ENCODE measurements around the gene ZNF124. TPM values are rescaled to one million over a fixed set of nuclear protein-coding genes. Genes with fewer than 3 reads are reported as not detected.
"Not testable (repeated sequence)": the region's sequence is repeated elsewhere in the genome, so short reads cannot be mapped to it uniquely, and the experiment has no call there.

The ZNF124 gene
- total RNA-seq, 2 experiments from 2014 or later, result 10.6 to 11.8 TPM

DNA sequence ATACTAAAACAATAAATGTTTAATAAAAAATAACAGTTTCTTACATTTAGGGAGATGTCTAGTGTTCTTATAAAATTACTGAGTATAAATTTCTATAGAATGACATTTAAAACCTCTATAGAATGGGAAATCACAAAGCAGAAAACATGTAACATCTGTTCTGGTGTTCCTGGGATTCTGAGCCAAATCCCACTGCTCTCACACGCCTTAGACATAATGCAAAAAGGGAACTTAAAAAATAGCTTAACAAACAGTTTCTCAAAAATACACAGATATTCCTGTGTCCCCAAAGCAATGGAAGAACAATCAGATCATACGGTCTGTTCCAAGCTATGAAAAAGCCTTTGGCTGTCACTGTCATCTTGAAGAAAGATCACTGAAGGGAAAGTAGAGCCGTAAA lies 27.0 kb upstream of the ZNF124 start:
- Mint-ChIP-seq H3K4me3 (no peak overlapping the region), H3K9me3 (peaks cover 50% of the 10 kb centered on the region), H3K27me3 (ENCODE audit: low read depth) (no peaks in the 10 kb centered on the region), H3K27ac (no peak overlapping the region), H3K4me1 (ENCODE audit: low read depth) (no peaks in the 10 kb centered on the region), H3K36me3 (ENCODE audit: low read depth) (peaks cover 93% of the 10 kb centered on the region)
- no peak for DNase-seq
- intact Hi-C loops (cut with micrococcal nuclease), result no loop called here
- CTCF ChIA-PET, result interaction anchor here (0.6 kb wide), 1 partner anchor 1386 kb away, joined by 3 read pairs; no protein-coding TSS in a partner anchor

DNA sequence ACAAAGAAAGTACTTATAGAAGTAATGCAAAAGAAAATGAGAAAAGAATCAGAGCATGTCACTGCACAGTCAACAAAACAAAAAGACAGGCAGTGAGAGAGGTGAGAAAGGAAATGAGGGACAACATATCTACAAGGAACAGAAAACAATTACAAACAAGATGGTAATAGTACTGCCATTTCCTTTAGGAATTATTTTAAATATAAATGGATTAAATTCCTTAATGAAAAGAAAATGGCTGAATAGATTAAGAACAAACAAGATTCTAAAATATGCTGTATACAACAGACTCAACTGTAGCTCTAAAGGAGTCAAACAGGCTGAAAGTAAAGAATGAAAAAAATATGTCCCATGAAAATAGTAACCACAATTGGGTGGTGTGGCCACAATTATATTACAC lies 22.1 kb upstream of the ZNF124 start:
- Mint-ChIP-seq H3K27ac (no peak overlapping the region), H3K27me3 (ENCODE audit: low read depth) (no peaks in the 10 kb centered on the region), H3K4me3 (no peak overlapping the region), H3K36me3 (ENCODE audit: low read depth) (peaks cover 85% of the 10 kb centered on the region), H3K4me1 (ENCODE audit: low read depth) (no peaks in the 10 kb centered on the region), H3K9me3 (peaks cover 53% of the 10 kb centered on the region)
- intact Hi-C loops (cut with micrococcal nuclease), result no loop called here
- CTCF ChIA-PET, result no interaction called here
- DNase-seq, result no peak

DNA sequence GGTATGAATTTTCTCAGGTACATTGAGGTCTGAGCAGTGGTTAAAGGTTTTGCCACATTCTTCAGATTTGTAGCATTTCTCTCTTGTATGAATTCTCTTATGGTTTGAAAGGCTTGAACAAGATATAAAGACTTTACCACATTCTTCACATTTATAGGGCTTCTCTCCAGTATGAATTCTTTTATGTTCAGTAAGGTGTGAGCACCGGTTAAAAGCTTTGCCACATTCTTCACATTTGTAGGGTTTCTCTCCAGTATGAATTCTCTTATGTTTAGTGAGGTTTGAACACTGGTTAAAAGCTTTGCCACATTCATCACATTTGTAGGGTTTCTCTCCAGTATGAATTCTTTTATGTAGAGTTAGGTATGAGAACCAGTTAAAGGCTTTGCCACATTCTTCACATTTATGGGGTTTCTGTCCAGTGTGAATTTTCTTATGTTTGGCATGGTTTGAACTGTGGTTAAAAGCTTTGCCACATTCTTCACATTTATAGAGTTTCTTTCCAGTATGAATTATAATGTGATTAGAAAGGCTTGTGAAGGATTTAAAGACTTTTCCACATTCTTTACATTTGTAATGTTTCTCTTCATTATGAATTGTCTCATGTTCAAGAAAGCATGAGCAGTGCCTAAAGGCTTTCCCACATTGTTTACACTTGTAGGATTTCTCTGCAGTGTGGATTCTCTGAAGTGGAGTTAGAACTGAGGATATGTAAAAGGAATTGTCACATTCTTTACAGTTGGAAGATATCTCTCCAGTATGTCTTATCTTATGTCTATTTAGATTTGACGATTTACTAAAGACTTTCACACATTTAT lies 18.4 kb upstream of the ZNF124 start:
- Mint-ChIP-seq H3K9me3 (peaks cover 47% of the 10 kb centered on the region), H3K27me3 (ENCODE audit: low read depth) (no peaks in the 10 kb centered on the region), H3K4me1 (ENCODE audit: low read depth) (peaks cover 1% of the 10 kb centered on the region), H3K27ac (no peak overlapping the region), H3K36me3 (ENCODE audit: low read depth) (peaks cover 67% of the 10 kb centered on the region), H3K4me3 (no peak overlapping the region)
- CTCF ChIA-PET, result no interaction called here
- intact Hi-C loops (cut with micrococcal nuclease), result no loop called here
- DNase-seq, result no peak

DNA sequence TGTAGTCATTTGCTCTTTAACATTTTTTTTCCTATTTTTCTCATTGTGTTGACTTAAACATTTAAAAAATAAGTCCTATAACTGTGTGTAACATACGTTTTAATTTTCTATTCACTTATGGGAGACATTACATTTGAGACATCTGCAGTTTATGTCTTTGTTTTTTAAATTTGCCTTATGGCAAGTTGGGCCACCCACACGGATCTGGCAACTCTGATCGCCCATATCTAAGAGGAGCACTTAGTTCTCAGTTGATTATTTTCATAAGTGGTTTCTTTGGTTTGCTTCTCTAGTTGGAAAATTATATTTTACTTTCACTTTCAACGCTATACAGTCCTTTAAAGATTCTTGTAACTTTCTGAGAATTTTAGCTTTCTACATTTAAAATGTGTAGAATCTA lies 13.8 kb upstream of the ZNF124 start:
- H3K27ac Mint-ChIP-seq, result no peak overlapping the region
- peaks cover 1% of the 10 kb centered on the region for H3K4me1 Mint-ChIP-seq (ENCODE audit: low read depth)
- H3K27me3 Mint-ChIP-seq (ENCODE audit: low read depth), result no peaks in the 10 kb centered on the region
- peaks cover 36% of the 10 kb centered on the region for H3K9me3 Mint-ChIP-seq
- intact Hi-C loops (cut with micrococcal nuclease), result no loop called here
- DNase-seq, result no peak
- CTCF ChIA-PET, result no interaction called here
- peaks cover 33% of the 10 kb centered on the region for H3K36me3 Mint-ChIP-seq (ENCODE audit: low read depth)
- no peak overlapping the region for H3K4me3 Mint-ChIP-seq

DNA sequence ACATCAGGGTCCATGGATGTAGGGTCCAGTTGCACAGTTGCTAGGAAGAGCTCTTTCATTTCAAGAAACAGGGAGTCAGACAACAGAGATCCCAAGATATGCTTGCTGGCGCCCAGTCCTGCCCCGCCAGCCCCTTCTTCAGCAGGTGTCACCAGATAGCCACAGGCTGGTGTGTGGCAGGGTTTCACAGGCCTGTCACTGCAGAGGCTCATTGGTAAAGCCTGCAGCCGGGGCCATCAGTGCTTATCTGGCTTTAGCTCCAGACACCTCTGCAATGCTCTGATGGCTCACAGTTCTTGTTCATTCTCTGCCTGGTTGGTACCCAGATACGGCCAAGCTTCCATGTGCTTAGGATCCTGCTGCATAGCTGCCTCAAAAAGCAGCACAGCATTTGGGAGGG lies 12.4 kb upstream of the ZNF124 start:
- H3K9me3 Mint-ChIP-seq, result peaks cover 33% of the 10 kb centered on the region
- CTCF ChIA-PET, result no interaction called here
- intact Hi-C loops (cut with micrococcal nuclease), result no loop called here
- DNase-seq, result no peak
- H3K36me3 Mint-ChIP-seq (ENCODE audit: low read depth), result peaks cover 22% of the 10 kb centered on the region
- no peak overlapping the region for H3K27ac Mint-ChIP-seq
- peaks cover 1% of the 10 kb centered on the region for H3K4me1 Mint-ChIP-seq (ENCODE audit: low read depth)
- no peak overlapping the region for H3K4me3 Mint-ChIP-seq
- H3K27me3 Mint-ChIP-seq (ENCODE audit: low read depth), result no peaks in the 10 kb centered on the region

DNA sequence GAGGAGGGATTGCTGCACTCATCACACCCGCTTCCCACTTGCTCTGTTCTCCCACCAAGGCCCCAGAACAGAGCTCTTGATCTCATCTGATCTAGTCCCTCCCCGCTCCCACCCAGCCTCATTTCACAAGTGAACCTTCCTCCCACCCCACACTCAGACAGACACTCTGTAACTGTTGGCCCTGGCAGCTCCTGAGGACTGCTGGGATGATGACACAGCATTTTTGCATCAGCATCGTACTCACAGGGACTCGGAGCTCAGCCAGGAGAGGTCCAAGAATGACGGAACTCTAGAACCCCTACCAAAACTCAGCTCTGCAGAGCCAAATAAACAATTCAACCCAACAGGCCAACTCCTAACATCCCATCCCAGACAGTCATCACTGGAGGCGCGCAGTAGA lies 11.2 kb upstream of the ZNF124 start:
- intact Hi-C loops (cut with micrococcal nuclease), result no loop called here
- Mint-ChIP-seq H3K9me3 (peaks cover 30% of the 10 kb centered on the region), H3K36me3 (ENCODE audit: low read depth) (peaks cover 18% of the 10 kb centered on the region)

DNA sequence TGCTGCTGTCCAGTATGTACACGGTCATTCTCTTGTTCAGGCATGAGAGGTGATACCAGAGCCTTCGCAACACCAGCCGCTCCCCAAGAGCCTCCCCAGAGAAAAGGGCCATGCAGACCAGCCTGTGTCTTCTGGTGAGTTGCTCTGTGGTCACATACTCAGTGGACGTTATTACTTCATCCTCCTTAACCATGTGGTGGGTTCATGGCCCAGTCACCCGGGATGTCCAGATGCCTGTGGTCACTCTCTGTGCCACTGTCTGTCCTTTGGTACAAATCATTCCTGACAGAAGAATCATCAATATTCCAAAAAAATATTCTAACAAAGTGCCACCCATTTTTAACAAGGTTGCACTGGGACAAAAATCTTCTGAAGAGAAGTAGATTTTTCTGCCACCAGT lies 8.8 kb upstream of the ZNF124 start:
- H3K27ac Mint-ChIP-seq, result no peak overlapping the region
- H3K9me3 Mint-ChIP-seq, result peaks cover 22% of the 10 kb centered on the region
- peaks cover 8% of the 10 kb centered on the region for H3K36me3 Mint-ChIP-seq (ENCODE audit: low read depth)
- peaks cover under 1% of the 10 kb centered on the region for H3K4me1 Mint-ChIP-seq (ENCODE audit: low read depth)
- CTCF ChIA-PET, result no interaction called here
- intact Hi-C loops (cut with micrococcal nuclease), result no loop called here
- no peak overlapping the region for H3K4me3 Mint-ChIP-seq
- no peaks in the 10 kb centered on the region for H3K27me3 Mint-ChIP-seq (ENCODE audit: low read depth)
- DNase-seq, result no peak

More for the DNA sequence above, 11.2 kb upstream of the ZNF124 start:
- H3K27ac Mint-ChIP-seq, result no peak overlapping the region
- no peak for DNase-seq
- peaks cover 1% of the 10 kb centered on the region for H3K4me1 Mint-ChIP-seq (ENCODE audit: low read depth)
- CTCF ChIA-PET, result interaction anchor here (0.7 kb wide), 1 partner anchor 9 kb away, joined by 3 read pairs; no protein-coding TSS in a partner anchor
- H3K27me3 Mint-ChIP-seq (ENCODE audit: low read depth), result no peaks in the 10 kb centered on the region
- H3K4me3 Mint-ChIP-seq, result no peak overlapping the region

DNA sequence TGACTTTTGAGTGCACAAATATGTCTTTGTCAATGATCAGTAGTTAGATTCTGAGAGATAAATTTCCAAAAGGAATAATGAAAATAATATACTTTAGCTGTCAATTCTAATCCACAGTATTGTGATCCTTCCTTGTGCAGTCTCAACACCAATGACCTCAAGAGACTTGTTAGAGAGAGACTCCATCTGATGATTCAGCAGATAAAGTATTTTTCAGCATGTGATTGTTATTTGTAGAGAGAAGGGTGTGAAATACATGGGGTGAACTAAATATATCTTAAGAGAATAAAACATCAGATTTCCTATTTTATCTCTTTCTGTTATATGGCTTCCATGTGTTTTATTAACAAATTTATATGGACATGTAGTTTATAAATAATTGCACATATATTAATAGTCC lies 5.9 kb upstream of the ZNF124 start:
- Mint-ChIP-seq H3K27me3 (ENCODE audit: low read depth) (no peaks in the 10 kb centered on the region), H3K4me3 (no peak overlapping the region), H3K36me3 (ENCODE audit: low read depth) (peaks cover 2% of the 10 kb centered on the region), H3K9me3 (peaks cover 7% of the 10 kb centered on the region), H3K27ac (no peak overlapping the region), H3K4me1 (ENCODE audit: low read depth) (no peaks in the 10 kb centered on the region)
- CTCF ChIA-PET, result no interaction called here
- DNase-seq, result no peak
- intact Hi-C loops (cut with micrococcal nuclease), result no loop called here

DNA sequence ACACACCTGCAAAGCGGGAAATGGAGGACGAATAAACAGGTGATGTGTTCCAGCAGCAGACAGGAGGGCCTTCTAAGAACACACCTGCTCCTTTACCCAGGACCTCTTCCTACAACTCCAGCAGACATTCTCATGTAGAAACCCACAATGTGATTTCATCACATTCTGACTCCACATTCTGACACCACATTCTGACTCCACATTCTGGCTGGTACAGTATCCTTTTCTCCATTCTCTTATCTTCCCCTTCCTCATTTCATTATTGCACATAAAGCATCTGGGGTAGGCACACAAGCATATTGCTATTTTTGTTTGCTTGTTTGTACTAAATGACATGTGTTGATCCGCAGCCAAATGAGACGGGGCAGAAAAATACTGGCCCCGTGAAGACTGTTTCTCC lies 3.6 kb upstream of the ZNF124 start:
- no peak overlapping the region for H3K27ac Mint-ChIP-seq
- no peaks in the 10 kb centered on the region for H3K27me3 Mint-ChIP-seq (ENCODE audit: low read depth)
- intact Hi-C loops (cut with micrococcal nuclease), result no loop called here
- H3K9me3 Mint-ChIP-seq, result peaks cover 5% of the 10 kb centered on the region
- no peak overlapping the region for H3K4me3 Mint-ChIP-seq
- peaks cover 1% of the 10 kb centered on the region for H3K36me3 Mint-ChIP-seq (ENCODE audit: low read depth)
- peaks cover 4% of the 10 kb centered on the region for H3K4me1 Mint-ChIP-seq (ENCODE audit: low read depth)
- DNase-seq, result no peak
- CTCF ChIA-PET, result no interaction called here

DNA sequence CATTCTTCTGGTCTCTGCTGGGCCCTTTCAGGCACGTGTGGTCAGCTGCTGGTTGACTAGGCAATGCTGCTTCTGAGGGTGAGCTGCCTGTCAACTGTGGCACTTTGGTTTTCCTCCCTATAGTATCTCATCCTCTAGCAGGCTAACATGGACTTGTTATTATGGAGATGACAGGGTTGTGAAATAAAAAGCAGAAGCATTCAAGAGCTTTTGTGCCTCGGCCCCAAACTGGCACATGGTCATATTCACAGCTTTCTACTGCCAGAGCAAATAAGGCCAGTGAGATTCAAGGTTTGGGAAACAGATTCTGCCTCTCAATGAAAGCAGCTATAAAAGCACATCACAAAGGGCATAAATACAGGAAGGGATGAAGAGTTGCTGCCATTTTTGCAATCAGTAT lies 1.6 kb upstream of the ZNF124 start:
- intact Hi-C loops (cut with micrococcal nuclease), result loop anchor here (2.0 to 5.0 kb wide), 2 partner anchors 37 to 159 kb away; partner anchors contain the start of gene ZNF496
- Mint-ChIP-seq H3K4me3 (no peak overlapping the region), H3K9me3 (peaks cover 9% of the 10 kb centered on the region), H3K27ac (no peak overlapping the region), H3K36me3 (ENCODE audit: low read depth) (peaks cover 15% of the 10 kb centered on the region), H3K4me1 (ENCODE audit: low read depth) (peaks cover 17% of the 10 kb centered on the region), H3K27me3 (ENCODE audit: low read depth) (no peaks in the 10 kb centered on the region)
- CTCF ChIA-PET, result interaction anchor here (1.1 kb wide), 1 partner anchor 9 kb away, joined by 3 read pairs; no protein-coding TSS in a partner anchor
- no peak for DNase-seq

DNA sequence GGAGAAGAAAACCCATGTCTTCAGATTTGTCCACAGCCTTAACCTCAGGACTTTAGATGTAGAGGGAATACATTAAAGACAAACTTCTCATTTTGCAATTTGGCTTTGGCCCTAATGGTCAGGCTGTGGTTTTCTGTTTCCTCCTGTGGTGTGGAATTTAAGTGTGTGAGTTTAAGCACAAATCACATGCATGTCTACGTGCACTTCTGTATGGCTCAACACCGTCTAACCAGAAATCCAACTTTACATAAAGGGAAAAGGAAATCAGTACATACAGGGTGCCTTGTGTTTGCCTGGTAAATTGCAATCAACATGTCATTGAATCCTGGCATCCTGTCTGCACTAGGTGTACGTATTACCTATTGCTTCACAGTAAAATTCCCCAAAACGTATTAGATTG lies 1.2 kb upstream of the ZNF124 start:
- H3K27ac Mint-ChIP-seq, result no peak overlapping the region
- peaks cover 11% of the 10 kb centered on the region for H3K9me3 Mint-ChIP-seq
- H3K27me3 Mint-ChIP-seq (ENCODE audit: low read depth), result no peaks in the 10 kb centered on the region
- intact Hi-C loops (cut with micrococcal nuclease), result loop anchor here (2.0 to 5.0 kb wide), 2 partner anchors 38 to 159 kb away; partner anchors contain the start of gene ZNF496
- DNase-seq, result no peak
- H3K4me1 Mint-ChIP-seq (ENCODE audit: low read depth), result peaks cover 18% of the 10 kb centered on the region
- H3K4me3 Mint-ChIP-seq, result no peak overlapping the region
- CTCF ChIA-PET, result interaction anchor here (1.1 kb wide), 1 partner anchor 10 kb away, joined by 3 read pairs; no protein-coding TSS in a partner anchor
- peaks cover 19% of the 10 kb centered on the region for H3K36me3 Mint-ChIP-seq (ENCODE audit: low read depth)

DNA sequence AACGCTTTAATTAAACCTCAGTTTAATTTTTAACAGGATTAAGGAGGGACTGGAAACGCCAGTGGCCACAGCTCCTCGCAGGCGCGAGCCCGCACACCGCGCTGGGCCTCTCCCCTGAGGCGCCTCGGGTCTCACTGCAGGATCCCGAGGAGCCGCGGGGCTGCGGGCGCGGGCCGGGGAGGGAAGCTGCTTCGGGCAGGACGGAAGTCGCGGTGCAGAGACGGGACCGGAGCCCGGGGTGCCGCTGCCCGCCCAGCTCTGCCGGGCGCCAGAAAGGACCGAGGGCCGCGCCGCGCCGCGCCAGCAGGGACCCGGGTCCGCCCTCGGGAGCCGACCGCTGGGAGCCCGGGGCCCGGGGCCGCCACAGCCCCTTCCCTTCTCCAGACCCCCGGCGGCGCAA lies 377 bp downstream of the ZNF124 start:
- DNase-seq; CTCF ChIA-PET; H3K4me3 Mint-ChIP-seq; H3K27ac Mint-ChIP-seq; H3K27me3 Mint-ChIP-seq (ENCODE audit: low read depth): not testable (repeated sequence)
- H3K36me3 Mint-ChIP-seq (ENCODE audit: low read depth), result peaks cover 34% of the 10 kb centered on the region
- peaks cover 32% of the 10 kb centered on the region for H3K4me1 Mint-ChIP-seq (ENCODE audit: low read depth)
- intact Hi-C loops (cut with micrococcal nuclease), result loop anchor here (5.0 kb wide), 1 partner anchor 161 kb away; the partner anchor contains the start of gene ZNF496
- peaks cover 27% of the 10 kb centered on the region for H3K9me3 Mint-ChIP-seq

DNA sequence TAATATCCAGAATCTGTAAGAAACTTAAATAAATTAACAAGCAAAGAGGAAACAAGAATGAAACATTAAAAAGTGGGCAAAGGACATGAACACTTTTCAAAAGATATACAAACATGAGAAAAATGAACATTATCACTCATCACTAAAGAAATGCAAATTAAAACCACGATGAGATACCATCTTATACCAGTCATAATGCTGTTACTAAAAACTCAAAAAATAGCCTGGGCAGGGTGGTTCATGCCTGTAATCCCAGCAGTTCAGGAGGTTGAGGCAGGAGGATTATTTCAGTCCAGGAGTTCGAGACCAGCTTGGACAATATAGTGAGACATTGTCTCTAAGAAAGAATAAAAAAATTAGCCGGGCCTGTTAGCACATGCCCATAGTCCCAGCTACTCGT lies 6.1 kb downstream of the ZNF124 start:
- peaks cover 70% of the 10 kb centered on the region for H3K9me3 Mint-ChIP-seq

More for the DNA sequence above, 6.1 kb downstream of the ZNF124 start:
- Mint-ChIP-seq H3K36me3 (ENCODE audit: low read depth) (peaks cover 74% of the 10 kb centered on the region), H3K4me1 (ENCODE audit: low read depth) (peaks cover 34% of the 10 kb centered on the region), H3K27me3 (ENCODE audit: low read depth) (no peaks in the 10 kb centered on the region), H3K27ac (no peak overlapping the region), H3K4me3 (no peak overlapping the region)
- intact Hi-C loops (cut with micrococcal nuclease), result no loop called here
- CTCF ChIA-PET, result no interaction called here
- DNase-seq, result no peak
